Osteocyte (in vitro differentiated cells): ENCODE data around the gene VPS45. TPM values are rescaled to one million over a fixed set of nuclear protein-coding genes. Genes with fewer than 3 reads are reported as not detected.

Experiments used
- DNase-seq: peaks from one replicate; pipeline ENCODE4 v3.0.0; 2021; ENCODE audit warnings: mixed read lengths; ENCODE audit not compliant: unreplicated experiment; ENCODE audit errors: extremely low spot score
- H3K27ac Mint-ChIP-seq: one replicate; pipeline ENCODE4 v1.8.0; 2021; ENCODE audit warnings: mild to moderate bottlenecking, mixed read lengths; ENCODE audit not compliant: unreplicated experiment
- H3K27me3 Mint-ChIP-seq: one replicate; pipeline ENCODE4 v1.8.0; 2021; ENCODE audit warnings: mixed read lengths; ENCODE audit not compliant: unreplicated experiment
- H3K36me3 Mint-ChIP-seq: one replicate; pipeline ENCODE4 v1.8.0; 2021; ENCODE audit warnings: mixed read lengths; ENCODE audit not compliant: unreplicated experiment
- H3K4me1 Mint-ChIP-seq: one replicate; pipeline ENCODE4 v1.8.0; 2021; ENCODE audit warnings: mixed read lengths; ENCODE audit not compliant: unreplicated experiment
- H3K4me3 Mint-ChIP-seq: one replicate; pipeline ENCODE4 v1.8.0; 2021; ENCODE audit warnings: mild to moderate bottlenecking, moderate library complexity, mixed read lengths; ENCODE audit not compliant: unreplicated experiment
- H3K9me3 Mint-ChIP-seq: one replicate; pipeline ENCODE4 v1.8.0; 2021; ENCODE audit warnings: mixed read lengths; ENCODE audit not compliant: unreplicated experiment
- CTCF ChIP-seq: fragments of 200-600 bp; sonication (generic); IDR thresholded peaks from 2 replicates; pipeline ENCODE4 v1.5.0; 2021; ENCODE audit warnings: antibody characterized with exemption, mild to moderate bottlenecking, moderate library complexity
- total RNA-seq: library from RNA; stranded (reverse); gene quantifications from 2 replicates; pipeline ENCODE4 v1.2.1, GENCODE V29; 2021

Gene VPS45
- total RNA-seq, 1 donor from 2014 or later: 43.6 TPM

- no peak overlapping the region for H3K27ac Mint-ChIP-seq
- no peaks in the 10 kb centered on the region for H3K36me3 Mint-ChIP-seq
- TF ChIP-seq CTCF: no peak
- H3K4me3 Mint-ChIP-seq: no peak overlapping the region
- H3K27me3 Mint-ChIP-seq: no peaks in the 10 kb centered on the region
- peaks cover 7% of the 10 kb centered on the region for H3K4me1 Mint-ChIP-seq
- DNase-seq: no peak
- H3K9me3 Mint-ChIP-seq: no peaks in the 10 kb centered on the region
These were observed 5.9 kb upstream of the VPS45 start for GRCh38 chr1:150061632-150062101.

- H3K36me3 Mint-ChIP-seq: no peaks in the 10 kb centered on the region
- no peaks in the 10 kb centered on the region for H3K27me3 Mint-ChIP-seq
- H3K4me3 Mint-ChIP-seq: no peak overlapping the region
- no peak for DNase-seq
- no peak for TF ChIP-seq CTCF
- H3K9me3 Mint-ChIP-seq: no peaks in the 10 kb centered on the region
- H3K4me1 Mint-ChIP-seq: peaks cover 9% of the 10 kb centered on the region
- no peak overlapping the region for H3K27ac Mint-ChIP-seq
These were observed 5.5 kb upstream of the VPS45 start for GRCh38 chr1:150062113-150062512.

- Mint-ChIP-seq H3K27ac (peak overlapping the region; percentile 16), H3K9me3 (no peaks in the 10 kb centered on the region), H3K4me1 (peaks cover 31% of the 10 kb centered on the region), H3K27me3 (no peaks in the 10 kb centered on the region), H3K36me3 (no peaks in the 10 kb centered on the region), H3K4me3 (no peak overlapping the region)
- DNase-seq: no peak
- no peak for TF ChIP-seq CTCF
These were observed 2.2 kb upstream of the VPS45 start for GRCh38 chr1:150065184-150065871.

- H3K4me1 Mint-ChIP-seq: peaks cover 31% of the 10 kb centered on the region
- DNase-seq: no peak
- no peaks in the 10 kb centered on the region for H3K36me3 Mint-ChIP-seq
- H3K27me3 Mint-ChIP-seq: no peaks in the 10 kb centered on the region
- H3K4me3 Mint-ChIP-seq: peak overlapping the region; percentile 93
- TF ChIP-seq CTCF: no peak
- H3K9me3 Mint-ChIP-seq: no peaks in the 10 kb centered on the region
- peak overlapping the region; percentile 96 for H3K27ac Mint-ChIP-seq
These were observed 1.2 kb upstream of the VPS45 start for GRCh38 chr1:150066328-150066727.

- peak overlapping the region; percentile 93 for H3K4me3 Mint-ChIP-seq
- no peaks in the 10 kb centered on the region for H3K27me3 Mint-ChIP-seq
- H3K36me3 Mint-ChIP-seq: no peaks in the 10 kb centered on the region
- TF ChIP-seq CTCF: no peak
- H3K9me3 Mint-ChIP-seq: no peaks in the 10 kb centered on the region
- peak overlapping the region; percentile 96 for H3K27ac Mint-ChIP-seq
- DNase-seq: no peak
- peaks cover 31% of the 10 kb centered on the region for H3K4me1 Mint-ChIP-seq
These were observed 765 bp upstream of the VPS45 start for GRCh38 chr1:150066838-150067183.
